Gastroesophageal sphincter (tissue), 4 donors: ENCODE measurements around the gene SASH3. TPM values are rescaled to one million over a fixed set of nuclear protein-coding genes. Genes with fewer than 3 reads are reported as not detected.

Experiments used
- ATAC-seq: fragments of 150-250 bp; one replicate; pipeline ENCODE4 v1.9.1; 2016; ENCODE audit warnings: mild to moderate bottlenecking, moderate library complexity
- H3K27ac ChIP-seq, 4 donors: fragments of 200-600 bp; sonication (generic) in 3 of 4; 1 replicate in 3 of 4; 2 replicates in 1 of 4; pipeline ENCODE4 v1.5.1; 2016 to 2019
- H3K27me3 ChIP-seq: fragments of 200-600 bp; sonication (generic); one replicate; pipeline ENCODE4 v1.5.1; 2019
- H3K36me3 ChIP-seq, 2 donors: fragments of 200-600 bp; sonication (generic); one replicate each; pipeline ENCODE4 v1.5.1; 2019; ENCODE audit warnings: control low read depth in 1 of 2
- H3K4me1 ChIP-seq, 3 donors: fragments of 200-600 bp; sonication (generic); 1 replicate in 2 of 3; 2 replicates in 1 of 3; pipeline ENCODE4 v1.5.1; 2016 to 2019; ENCODE audit warnings: control low read depth in 2 of 3
- H3K4me3 ChIP-seq, 2 donors: fragments of 200-600 bp; sonication (generic); one replicate each; pipeline ENCODE4 v1.5.1; 2019; ENCODE audit warnings: mild to moderate bottlenecking in 1 of 2, moderate library complexity in 1 of 2
- H3K9me3 ChIP-seq, 3 donors: fragments of 200-600 bp; sonication (generic); one replicate each; pipeline ENCODE4 v1.5.1; 2017 to 2019; ENCODE audit warnings: control low read depth in 2 of 3
- EP300 ChIP-seq: sonication (generic); formaldehyde crosslinking; IDR thresholded peaks from one replicate; pipeline ENCODE4 v1.6.1; 2017; ENCODE audit warnings: antibody characterized with exemption, mild to moderate bottlenecking
- POLR2A ChIP-seq, 2 donors: fragments of 450-650 bp; IDR thresholded peaks; one replicate each; pipeline ENCODE4 v1.6.1; 2017; ENCODE audit warnings: antibody characterized with exemption in 2 of 2, mild to moderate bottlenecking in 2 of 2, moderate library complexity in 1 of 2
- POLR2AphosphoS5 ChIP-seq: sonication (generic); formaldehyde crosslinking; IDR thresholded peaks from one replicate; pipeline ENCODE4 v1.6.1; 2017; ENCODE audit warnings: antibody characterized with exemption
- WGBS, 2 donors: methylation state at CpG; one replicate each; pipeline ENCODE4 v1.1.5; 2018; ENCODE audit warnings: low coverage in 1 of 2; 5-methylcytosine and 5-hydroxymethylcytosine counted together
- total RNA-seq, 4 donors: library from RNA; depleted of rRNA; stranded (reverse); fragments of >200 nt; gene quantifications; one replicate each; pipeline ENCODE4 v1.1.0, GENCODE V29; 2016
- TF ChIP-seq, protein P1 (sequence below), 4 experiments: fragments of 200-600 bp in 2 of 4; fragments of 450-650 bp in 2 of 4; sonication (generic) in 1 of 4; IDR thresholded peaks; one replicate each; pipeline ENCODE4 v1.5.1; 2017 to 2019; ENCODE audit warnings: antibody characterized with exemption in 4 of 4, mild to moderate bottlenecking in 2 of 4, moderate library complexity in 2 of 4

Gene SASH3
- total RNA-seq, 4 donors from 2014 or later = 1.9 to 8.2 (median 5.3) TPM

GRCh38 chrX:129760981-129761380, 18.8 kb upstream of the SASH3 start:
- H3K27me3 ChIP-seq = no peaks in the 10 kb centered on the region
- WGBS, 2 donors = no CpG with 5 or more reads among the region's 6 CpGs
- no peak overlapping the region for H3K27ac ChIP-seq
- no peaks in the 10 kb centered on the region for H3K4me1 ChIP-seq
- no peaks in the 10 kb centered on the region for H3K36me3 ChIP-seq
- TF ChIP-seq POLR2AphosphoS5 = no peak
- TF ChIP-seq, protein P1, sequence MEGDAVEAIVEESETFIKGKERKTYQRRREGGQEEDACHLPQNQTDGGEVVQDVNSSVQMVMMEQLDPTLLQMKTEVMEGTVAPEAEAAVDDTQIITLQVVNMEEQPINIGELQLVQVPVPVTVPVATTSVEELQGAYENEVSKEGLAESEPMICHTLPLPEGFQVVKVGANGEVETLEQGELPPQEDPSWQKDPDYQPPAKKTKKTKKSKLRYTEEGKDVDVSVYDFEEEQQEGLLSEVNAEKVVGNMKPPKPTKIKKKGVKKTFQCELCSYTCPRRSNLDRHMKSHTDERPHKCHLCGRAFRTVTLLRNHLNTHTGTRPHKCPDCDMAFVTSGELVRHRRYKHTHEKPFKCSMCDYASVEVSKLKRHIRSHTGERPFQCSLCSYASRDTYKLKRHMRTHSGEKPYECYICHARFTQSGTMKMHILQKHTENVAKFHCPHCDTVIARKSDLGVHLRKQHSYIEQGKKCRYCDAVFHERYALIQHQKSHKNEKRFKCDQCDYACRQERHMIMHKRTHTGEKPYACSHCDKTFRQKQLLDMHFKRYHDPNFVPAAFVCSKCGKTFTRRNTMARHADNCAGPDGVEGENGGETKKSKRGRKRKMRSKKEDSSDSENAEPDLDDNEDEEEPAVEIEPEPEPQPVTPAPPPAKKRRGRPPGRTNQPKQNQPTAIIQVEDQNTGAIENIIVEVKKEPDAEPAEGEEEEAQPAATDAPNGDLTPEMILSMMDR (IDR thresholded peaks at IDR 0.05) = no peak
- no peak overlapping the region for H3K4me3 ChIP-seq
- no peaks in the 10 kb centered on the region for H3K9me3 ChIP-seq
- ATAC-seq = no peak

DNA sequence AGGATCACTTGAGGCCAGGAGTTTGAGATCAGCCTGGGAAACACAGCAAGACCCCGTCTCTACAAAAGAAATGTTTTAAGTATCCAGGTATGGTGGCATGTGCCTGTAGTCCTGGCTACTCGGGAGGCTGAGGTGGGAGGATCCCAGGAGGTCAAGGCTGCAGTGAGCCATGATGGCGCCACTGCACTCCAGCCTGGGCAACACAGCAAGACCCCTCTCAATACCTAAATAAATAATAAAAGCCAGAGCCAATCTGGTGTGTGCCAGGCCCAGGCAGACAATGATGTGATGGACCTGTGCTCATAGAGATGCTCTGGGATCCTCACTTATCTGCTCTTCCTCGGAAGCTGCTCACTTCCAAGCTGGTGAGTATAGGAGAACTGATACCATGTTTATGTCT, 18.2 kb upstream of the SASH3 start:
- Histone ChIP-seq H3K4me3 (no peak overlapping the region), H3K9me3 (no peaks in the 10 kb centered on the region), H3K36me3 (no peaks in the 10 kb centered on the region), H3K27me3 (no peaks in the 10 kb centered on the region), H3K4me1 (no peaks in the 10 kb centered on the region), H3K27ac (no peak overlapping the region)
- no peak for ATAC-seq
- 57% methylated on average over 2 of the region's 4 CpGs; no CpG with 5 or more reads in 1 of the 2 donors for WGBS, 2 donors
- TF ChIP-seq, protein P1 (IDR thresholded peaks at IDR 0.05) = no peak

GRCh38 chrX:129762448-129762847, 17.3 kb upstream of the SASH3 start:
- ATAC-seq = no peak
- no peaks in the 10 kb centered on the region for H3K9me3 ChIP-seq
- WGBS, 2 donors = 100% methylated on average over 3 of the region's 3 CpGs; no CpG with 5 or more reads in 1 of the 2 donors
- TF ChIP-seq, protein P1 (IDR thresholded peaks at IDR 0.05) = no peak
- TF ChIP-seq EP300 (no peak), POLR2A (IDR thresholded peaks at IDR 0.05) (no peak), POLR2AphosphoS5 (no peak)
- no peaks in the 10 kb centered on the region for H3K4me1 ChIP-seq
- no peak overlapping the region for H3K27ac ChIP-seq
- no peaks in the 10 kb centered on the region for H3K27me3 ChIP-seq
- H3K36me3 ChIP-seq = no peaks in the 10 kb centered on the region
- no peak overlapping the region for H3K4me3 ChIP-seq

DNA sequence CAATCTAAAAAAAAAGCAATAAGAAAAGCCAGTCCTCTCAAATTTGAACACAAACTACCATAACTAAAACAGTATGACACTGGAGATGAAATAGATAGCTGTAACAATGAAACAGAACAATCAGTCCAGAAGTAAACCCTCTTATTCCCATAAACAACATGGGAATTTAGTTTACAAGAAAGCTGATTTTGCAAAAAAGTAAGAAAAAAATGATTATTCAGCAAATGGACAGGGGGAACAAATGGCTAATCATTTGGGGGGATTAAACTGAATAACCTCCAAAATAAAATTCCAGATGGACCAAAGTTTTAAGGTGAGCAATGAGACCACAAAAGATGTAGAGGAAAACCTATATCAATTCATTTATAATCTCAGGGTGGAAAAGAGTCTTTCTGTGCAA, 16.1 kb upstream of the SASH3 start:
- H3K27ac ChIP-seq = no peak overlapping the region
- no peak overlapping the region for H3K4me3 ChIP-seq
- TF ChIP-seq, protein P1 (IDR thresholded peaks at IDR 0.05) = no peak
- no peak for TF ChIP-seq POLR2A (IDR thresholded peaks at IDR 0.05)
- no peak for TF ChIP-seq POLR2AphosphoS5
- no peak for TF ChIP-seq EP300
- no peaks in the 10 kb centered on the region for H3K27me3 ChIP-seq
- H3K36me3 ChIP-seq = no peaks in the 10 kb centered on the region
- H3K9me3 ChIP-seq = no peaks in the 10 kb centered on the region
- no peak for ATAC-seq
- H3K4me1 ChIP-seq = no peaks in the 10 kb centered on the region

DNA sequence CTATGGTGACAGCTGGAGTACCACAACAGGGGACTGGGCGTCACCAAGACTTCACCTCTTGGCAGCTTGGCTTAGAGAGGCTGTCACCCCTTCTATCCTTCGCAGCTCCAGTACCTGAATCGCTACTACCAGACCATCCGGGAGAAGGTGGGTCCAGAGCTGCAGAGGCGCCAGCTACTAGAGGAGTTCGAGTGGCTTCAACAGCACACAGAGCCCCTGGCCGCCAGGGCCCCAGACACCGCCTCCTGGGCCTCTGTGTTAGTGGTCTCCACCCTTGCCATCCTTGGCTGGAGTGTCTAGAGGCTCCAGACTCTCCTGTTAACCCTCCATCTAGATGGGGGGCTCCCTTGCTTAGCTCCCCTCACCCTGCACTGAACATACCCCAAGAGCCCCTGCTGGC, 11.6 kb upstream of the SASH3 start:
- H3K9me3 ChIP-seq = no peaks in the 10 kb centered on the region
- no peak overlapping the region for H3K4me3 ChIP-seq
- TF ChIP-seq POLR2AphosphoS5 = no peak
- TF ChIP-seq POLR2A (IDR thresholded peaks at IDR 0.05) = no peak
- TF ChIP-seq EP300 = no peak
- TF ChIP-seq, protein P1 (IDR thresholded peaks at IDR 0.05) = no peak
- no peaks in the 10 kb centered on the region for H3K4me1 ChIP-seq
- no peak for ATAC-seq
- no CpG with 5 or more reads among the region's 8 CpGs for WGBS, 2 donors
- H3K36me3 ChIP-seq = no peaks in the 10 kb centered on the region
- H3K27me3 ChIP-seq = no peaks in the 10 kb centered on the region
- no peak overlapping the region for H3K27ac ChIP-seq
